HepG2 (cell line): ENCODE data around the gene MFSD12. TPM values are rescaled to one million over a fixed set of nuclear protein-coding genes. Genes with fewer than 3 reads are reported as not detected.
A peak's percentile ranks its signal among the peaks of the same experiment; 100 is the strongest.

Experiments
- ATAC-seq: fragments of 200-7000 bp; cut with Tn5 transposase; 3 replicates; pipeline ENCODE4 v1.9.1; 2020; ENCODE audit warnings: mild to moderate bottlenecking, moderate library complexity
- BruUV-seq: library from RNA; stranded (reverse); fragments of 400-500 nt; replicated peaks from 2 replicates; lab custom pipeline; 2021; lab: Mats Ljungman, UMichigan
- CTCF ChIA-PET: fragments of 300-600 bp; formaldehyde crosslinking; extraction: SDS; loops from one replicate; lab custom pipeline; 2021; ENCODE audit warnings: low total read pairs, inconsistent platforms, low intra/inter-chr PET ratio; lab: Yijun Ruan, JAX
- POLR2A ChIA-PET: fragments of 350-600 bp; sonication (Branson Sonifier 250); formaldehyde crosslinking; loops from one replicate; lab custom pipeline; 2020; ENCODE audit warnings: antibody characterized with exemption, inconsistent platforms; lab: Yijun Ruan, JAX
- DNase-seq: peaks from one replicate; pipeline ENCODE4 v3.0.0-alpha.2; 2015; ENCODE audit warnings: low spot score
- FAIRE-seq: peaks from 3 replicates; lab custom pipeline; 2011; peaks lifted over from hg19 to GRCh38; lab: Jason Lieb, UNC
- H2AFZ ChIP-seq: one replicate; pipeline ENCODE4 v1.6.1; 2011; ENCODE audit warnings: low read length, inconsistent platforms
- H3K27ac ChIP-seq: fragments of 300-600 bp; 3 replicates; pipeline ENCODE4 v1.8.0; 2011; ENCODE audit warnings: mixed run types, mild to moderate bottlenecking, mixed read lengths, low read length, inconsistent platforms; ENCODE audit not compliant: insufficient read depth; ENCODE audit errors: extremely low read length
- H3K27me3 ChIP-seq, 2 experiments: fragments of 200-600 bp in 1 of 2; 2 replicates in 1 of 2; 3 replicates in 1 of 2; pipeline versions ENCODE4 v1.6.0 to v1.8.0; 2011; ENCODE audit warnings: low read length in 2 of 2, mild to moderate bottlenecking in 2 of 2, moderate library complexity in 2 of 2, inconsistent platforms in 1 of 2; ENCODE audit not compliant: insufficient read depth in 2 of 2, control insufficient read depth in 1 of 2
- H3K36me3 ChIP-seq, 2 experiments: fragments of 200-600 bp in 1 of 2; replicated peaks in 1 of 2; 2 replicates in 1 of 2; 3 replicates in 1 of 2; pipeline versions ENCODE4 v1.5.1 to v1.8.0; 2011; ENCODE audit warnings: low read length in 2 of 2, inconsistent platforms in 1 of 2; ENCODE audit not compliant: insufficient read depth in 2 of 2, control insufficient read depth in 1 of 2
- H3K4me1 ChIP-seq: 2 replicates; pipeline ENCODE4 v1.5.1; 2012; ENCODE audit warnings: low read length, inconsistent platforms; ENCODE audit not compliant: insufficient read depth
- H3K4me2 ChIP-seq: 2 replicates; pipeline ENCODE4 v1.6.0; 2011; ENCODE audit warnings: low read depth, low read length, inconsistent platforms
- H3K4me3 ChIP-seq, 3 experiments: fragments of 200-600 bp in 1 of 3; sonication (generic), shearing (Covaris generic) in 1 of 3; replicated peaks in 1 of 3; 2 replicates each; pipeline ENCODE4 v1.5.1; 2011 to 2016; ENCODE audit warnings: low read length in 3 of 3, inconsistent platforms in 2 of 3, low read depth in 2 of 3, mild to moderate bottlenecking in 2 of 3, control low read depth in 1 of 3, mixed read lengths in 1 of 3; ENCODE audit not compliant: insufficient read depth in 1 of 3
- H3K79me2 ChIP-seq: one replicate; pipeline ENCODE4 v1.6.1; 2011; ENCODE audit warnings: low read length, inconsistent platforms; ENCODE audit not compliant: insufficient read depth
- H3K9ac ChIP-seq: 2 replicates; pipeline ENCODE4 v1.6.0; 2011; ENCODE audit warnings: mild to moderate bottlenecking, low read depth, low read length, inconsistent platforms; ENCODE audit not compliant: insufficient read depth
- H3K9me3 ChIP-seq: 2 replicates; pipeline ENCODE4 v1.5.1; 2012; ENCODE audit warnings: mild to moderate bottlenecking, low read length
- H4K20me1 ChIP-seq: 2 replicates; pipeline ENCODE4 v1.6.0; 2011; ENCODE audit warnings: inconsistent platforms, mild to moderate bottlenecking, low read length, moderate library complexity; ENCODE audit not compliant: insufficient read depth
- CTCF ChIP-seq: sonication (generic); formaldehyde crosslinking; IDR thresholded peaks from 2 replicates; pipeline ENCODE4 v1.5.0; 2020; ENCODE audit warnings: mild to moderate bottlenecking, missing genetic modification reagents, moderate library complexity
- EHMT2 ChIP-seq: fragments of 200-600 bp; sonication (generic); IDR thresholded peaks from 2 replicates; pipeline ENCODE4 v1.7.0; 2017; ENCODE audit warnings: antibody characterized with exemption, low read depth, low read length, borderline replicate concordance
- FOSL1 ChIP-seq: sonication (generic); formaldehyde crosslinking; IDR thresholded peaks from 2 replicates; pipeline ENCODE4 v1.9.0; 2021; ENCODE audit warnings: missing genetic modification reagents, borderline replicate concordance
- GABPA ChIP-seq, 2 experiments: IDR thresholded peaks; 2 replicates each; pipeline ENCODE4 v1.6.1; 2011 to 2016; ENCODE audit warnings: low read depth in 2 of 2, low read length in 1 of 2, missing biosample characterization in 1 of 2, missing genetic modification characterization in 1 of 2
- MLXIP ChIP-seq: sonication (generic); formaldehyde crosslinking; IDR thresholded peaks from 2 replicates; pipeline ENCODE4 v1.9.0; 2021; ENCODE audit warnings: missing genetic modification reagents, borderline replicate concordance
- NFRKB ChIP-seq: fragments of 450-650 bp; IDR thresholded peaks from 2 replicates; pipeline ENCODE4 v1.6.1; 2017
- POGZ ChIP-seq: sonication (generic); formaldehyde crosslinking; IDR thresholded peaks from 2 replicates; pipeline ENCODE4 v1.4.0; 2020; ENCODE audit warnings: mild to moderate bottlenecking, missing genetic modification reagents
- STAG1 ChIP-seq: sonication (generic); formaldehyde crosslinking; IDR thresholded peaks from 2 replicates; pipeline ENCODE4 v1.4.0; 2020; ENCODE audit warnings: missing genetic modification reagents
- XBP1 ChIP-seq: sonication (generic); formaldehyde crosslinking; IDR thresholded peaks from 2 replicates; pipeline ENCODE4 v1.5.0; 2020; ENCODE audit warnings: missing genetic modification reagents
- ZNF121 ChIP-seq: sonication (generic); formaldehyde crosslinking; IDR thresholded peaks from 2 replicates; pipeline ENCODE4 v1.5.0; 2020; ENCODE audit warnings: mild to moderate bottlenecking, missing genetic modification reagents
- ZNF276 ChIP-seq: sonication (generic); formaldehyde crosslinking; IDR thresholded peaks from 2 replicates; pipeline ENCODE4 v1.4.0; 2020; ENCODE audit warnings: mild to moderate bottlenecking, low read depth, missing genetic modification reagents
- WGBS: methylation state at CpG from one replicate; pipeline ENCODE4 v1.1.6; 2017; ENCODE audit warnings: low lambda C conversion rate; 5-methylcytosine and 5-hydroxymethylcytosine counted together
- in situ Hi-C: cut with HindIII; loops from 2 replicates; pipeline ENCODE4 v1.10.0; 2017; ENCODE audit warnings: low pct_unique_long_range_greater_than_20kb; ENCODE audit not compliant: extremely low pct_ligation_motif_present
- intact Hi-C: fragments of 100-400 bp; cut with micrococcal nuclease; formaldehyde crosslinking; loops from one replicate; pipeline ENCODE4 v1.10.0; 2022; ENCODE audit not compliant: unreplicated experiment
- polyA plus RNA-seq, 8 experiments: library from polyadenylated mRNA; depleted of rRNA in 3 of 8; stranded (reverse) in 7 of 8; unstranded in 1 of 8; fragments of >200 nt; fragmentation: Illumina TruSeq in 4 of 8; extraction: Trizol in 4 of 8; gene quantifications; 2 replicates each; pipeline versions ENCODE4 v1.2.1 to v1.2.3, GENCODE V29; 2011 to 2016; ENCODE audit warnings: low read depth in 4 of 8, missing spikeins in 1 of 8, mixed read lengths in 1 of 8; ENCODE audit not compliant: insufficient read depth in 1 of 8
- total RNA-seq, 5 experiments: library from RNA; depleted of rRNA; stranded (reverse); fragments of >200 nt; fragmentation: Illumina TruSeq; extraction: Trizol; gene quantifications; 2 replicates each; pipeline ENCODE4 v1.2.3, GENCODE V29; 2016; ENCODE audit warnings: low read depth in 1 of 5

MFSD12 gene
- total and polyA plus RNA-seq, 2 of the 13 experiments (the other 11 are each of a cell fraction or from before 2014, with no cell fraction given): 27.2 to 29.1 TPM

- no peaks in the 10 kb centered on the region for H3K9me3 ChIP-seq
- intact Hi-C loops: no loop called here
- H3K4me3 ChIP-seq: no peak overlapping the region
- H3K27me3 ChIP-seq: peaks cover 0 to 23% of the 10 kb centered on the region in 2 experiments; a peak in 2 of 5 replicates
- no peak overlapping the region for H3K4me2 ChIP-seq
- BruUV-seq: no TSS peak
- H3K27ac ChIP-seq: no peak overlapping the region
- WGBS: 44% methylated on average over 11 of the region's 12 CpGs
- in situ Hi-C loops: no loop called here
- DNase-seq (no peak), ATAC-seq (no peak), FAIRE-seq (no peak)
- POLR2A ChIA-PET: interaction anchor here (0.7 kb wide), 1 partner anchor 121 kb away, joined by 3 read pairs; the partner anchor contains the start of gene SMIM24
- no peak overlapping the region for H2AFZ ChIP-seq
- TF ChIP-seq ZNF121 (CRISPR knock-in tag): peak; percentile 43; the same call in 1 of the 2 replicates
- TF ChIP-seq GABPA (IDR thresholded peaks at IDR 0.05; ENCODE audit: low read depth, low read length): no peak
- no peak for TF ChIP-seq GABPA (CRISPR knock-in tag; IDR thresholded peaks at IDR 0.05; ENCODE audit: low read depth)
- no peaks in the 10 kb centered on the region for H4K20me1 ChIP-seq
- no peak overlapping the region for H3K9ac ChIP-seq
- no peaks in the 10 kb centered on the region for H3K36me3 ChIP-seq
- H3K4me1 ChIP-seq: peaks cover 29% of the 10 kb centered on the region
- no peaks in the 10 kb centered on the region for H3K79me2 ChIP-seq
- CTCF ChIA-PET: no interaction called here
These were observed 43.6 kb upstream of the MFSD12 start for GRCh38 chr19:3601021-3601420.

- in situ Hi-C loops (no loop called here), intact Hi-C loops (no loop called here)
- WGBS: 69% methylated on average over 8 of the region's 28 CpGs
- DNase-seq (no peak), ATAC-seq (peak; percentile 80), FAIRE-seq (no peak)
- Histone ChIP-seq H3K79me2 (no peaks in the 10 kb centered on the region), H3K4me3 (no peak overlapping the region), H4K20me1 (no peaks in the 10 kb centered on the region), H3K4me2 (no peak overlapping the region), H2AFZ (no peak overlapping the region), H3K9me3 (no peaks in the 10 kb centered on the region), H3K27me3 (peaks cover 0 to 18% of the 10 kb centered on the region in 2 experiments; a peak in 2 of 5 replicates), H3K4me1 (peaks cover 17% of the 10 kb centered on the region), H3K27ac (no peak overlapping the region), H3K9ac (no peak overlapping the region), H3K36me3 (no peaks in the 10 kb centered on the region)
- CTCF ChIA-PET: interaction anchor here (1.7 kb wide), 1 partner anchor 19 kb away, joined by 5 read pairs; no protein-coding TSS in a partner anchor
- BruUV-seq: no TSS peak
- POLR2A ChIA-PET: no interaction called here
- TF ChIP-seq POGZ (CRISPR knock-in tag): no peak
- TF ChIP-seq MLXIP (CRISPR knock-in tag): no peak
- TF ChIP-seq CTCF: peak; percentile 47
- TF ChIP-seq ZNF276 (CRISPR knock-in tag): no peak
- peak; percentile 46 for TF ChIP-seq STAG1 (CRISPR knock-in tag)
- TF ChIP-seq XBP1 (CRISPR knock-in tag): no peak
- no peak for TF ChIP-seq EHMT2
- TF ChIP-seq FOSL1 (CRISPR knock-in tag): no peak
- TF ChIP-seq NFRKB: no peak
These were observed 42.4 kb upstream of the MFSD12 start for GRCh38 chr19:3599776-3600187.
